Mucosa of stomach (tissue), 1 donor: ENCODE measurements around the gene NLRC5.
A peak's percentile ranks its signal among the peaks of the same experiment; 100 is the strongest.
"Not testable (repeated sequence)": the region's sequence is repeated elsewhere in the genome, so short reads cannot be mapped to it uniquely, and the experiment has no call there.

ENCODE experiments used
- H3K27me3 ChIP-seq: one replicate; pipeline ENCODE4 v1.7.0; 2013; ENCODE audit warnings: mild to moderate bottlenecking, low read length; ENCODE audit not compliant: control insufficient read depth, insufficient read depth
- H3K36me3 ChIP-seq: one replicate; pipeline ENCODE4 v1.7.0; 2013; ENCODE audit warnings: low read length; ENCODE audit not compliant: control insufficient read depth, insufficient read depth
- H3K4me1 ChIP-seq: one replicate; pipeline ENCODE4 v1.7.0; 2013; ENCODE audit warnings: mild to moderate bottlenecking, low read length; ENCODE audit not compliant: control insufficient read depth, insufficient read depth
- H3K4me3 ChIP-seq: one replicate; pipeline ENCODE4 v1.7.0; 2013; ENCODE audit warnings: low read length
- H3K9ac ChIP-seq: one replicate; pipeline ENCODE4 v1.7.0; 2013; ENCODE audit warnings: mild to moderate bottlenecking, low read length, moderate library complexity
- H3K9me3 ChIP-seq: one replicate; pipeline ENCODE4 v1.7.0; 2013; ENCODE audit warnings: mild to moderate bottlenecking, low read length, moderate library complexity; ENCODE audit not compliant: control insufficient read depth
- donor health status: Pancreatic carcinoma.

Gene NLRC5

DNA sequence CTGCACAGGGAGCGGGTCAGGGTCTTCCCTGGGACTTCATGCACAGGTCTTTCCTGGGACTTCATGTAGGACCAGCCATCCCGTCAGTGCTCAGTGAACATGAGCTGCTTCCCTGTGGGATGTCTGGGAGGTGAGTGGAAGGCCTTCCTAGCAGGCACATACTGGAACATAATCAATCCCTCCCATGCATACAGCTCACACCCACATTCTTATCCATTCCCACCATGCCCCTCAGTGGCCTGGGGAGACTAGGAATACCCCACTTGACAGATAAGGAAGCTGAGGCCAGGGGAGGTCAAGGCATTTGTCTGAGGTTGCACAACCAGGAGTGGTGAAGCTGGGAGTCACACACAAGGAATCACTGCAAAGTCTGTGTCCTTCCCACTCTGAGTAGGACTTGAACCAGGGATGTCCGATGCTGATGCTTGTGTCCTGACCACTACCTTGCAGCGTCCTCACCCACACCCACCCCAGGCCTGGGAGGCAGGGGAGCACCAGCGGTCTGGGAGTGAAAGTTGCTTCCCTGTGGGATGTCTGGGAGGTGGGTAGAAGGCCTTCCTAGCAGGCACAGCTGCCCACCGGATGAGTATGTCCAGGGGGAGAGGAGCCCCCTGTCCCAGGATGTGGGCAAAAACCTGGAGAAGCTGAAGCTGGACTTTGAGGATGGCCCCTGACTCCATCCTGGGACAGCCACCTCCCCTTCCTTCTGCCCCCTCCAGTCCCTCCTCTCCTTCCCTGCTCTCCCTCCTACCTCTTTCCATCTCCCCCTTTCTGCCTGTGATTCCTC lies 1.0 kb upstream of the NLRC5 start:
- H3K36me3 ChIP-seq = no peaks in the 10 kb centered on the region
- H3K9me3 ChIP-seq = no peaks in the 10 kb centered on the region
- peak overlapping the region; percentile 73 for H3K9ac ChIP-seq
- H3K27me3 ChIP-seq = no peaks in the 10 kb centered on the region
- H3K4me1 ChIP-seq = peaks cover 49% of the 10 kb centered on the region
- peak overlapping the region; percentile 40 for H3K4me3 ChIP-seq

- H3K36me3 ChIP-seq = no peaks in the 10 kb centered on the region
- H3K27me3 ChIP-seq = no peaks in the 10 kb centered on the region
- peak overlapping the region; percentile 40 for H3K4me3 ChIP-seq
- peaks cover 32% of the 10 kb centered on the region for H3K4me1 ChIP-seq
- no peaks in the 10 kb centered on the region for H3K9me3 ChIP-seq
- H3K9ac ChIP-seq = peak overlapping the region; percentile 73
These were observed 631 bp downstream of the NLRC5 start for GRCh38 chr16:56989988-56990387.

DNA sequence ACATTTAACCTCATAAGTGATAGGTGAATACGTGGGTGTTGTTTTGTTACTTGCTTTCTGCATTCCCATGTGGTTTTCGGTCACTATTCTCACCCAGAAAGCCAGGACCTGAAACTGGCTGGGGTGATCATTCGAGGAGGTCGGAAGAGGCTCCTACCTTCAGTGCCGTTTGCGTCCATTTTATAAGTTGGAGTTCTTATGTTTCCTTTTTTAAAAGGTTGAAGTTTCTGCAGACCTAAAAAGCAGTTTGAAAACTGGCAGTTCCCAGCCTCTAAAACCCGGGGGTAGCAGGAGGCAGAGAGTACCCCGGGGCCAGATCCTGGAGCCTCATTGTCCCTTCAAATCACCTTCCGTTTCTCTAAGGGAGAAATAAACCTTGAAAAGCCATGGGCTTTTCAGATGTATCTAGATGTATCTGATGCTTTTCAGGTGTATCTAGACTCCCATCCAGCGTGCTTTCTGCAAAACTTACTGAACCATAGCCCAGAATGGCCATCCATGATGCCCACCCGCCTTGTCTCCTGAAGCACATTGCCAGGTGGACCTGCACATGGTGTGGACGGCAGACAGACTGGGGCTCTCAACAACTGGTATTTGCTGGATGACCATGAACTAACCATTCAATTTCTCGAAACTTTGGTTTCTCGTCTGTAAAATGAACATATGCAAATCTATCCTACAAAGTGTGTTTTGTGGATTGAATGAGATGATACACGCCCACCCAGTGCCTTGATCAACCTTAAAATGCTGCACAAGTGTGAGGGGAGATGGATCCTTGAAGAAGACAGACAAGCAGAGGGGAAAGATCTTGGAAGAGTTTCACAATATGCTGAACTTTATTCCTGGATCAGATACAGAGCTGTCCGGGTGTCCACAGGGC lies 1.3 kb downstream of the NLRC5 start:
- peaks cover 26% of the 10 kb centered on the region for H3K4me1 ChIP-seq
- H3K9me3 ChIP-seq = no peaks in the 10 kb centered on the region
- peak overlapping the region; percentile 40 for H3K4me3 ChIP-seq
- peak overlapping the region; percentile 73 for H3K9ac ChIP-seq
- no peaks in the 10 kb centered on the region for H3K36me3 ChIP-seq
- no peaks in the 10 kb centered on the region for H3K27me3 ChIP-seq

DNA sequence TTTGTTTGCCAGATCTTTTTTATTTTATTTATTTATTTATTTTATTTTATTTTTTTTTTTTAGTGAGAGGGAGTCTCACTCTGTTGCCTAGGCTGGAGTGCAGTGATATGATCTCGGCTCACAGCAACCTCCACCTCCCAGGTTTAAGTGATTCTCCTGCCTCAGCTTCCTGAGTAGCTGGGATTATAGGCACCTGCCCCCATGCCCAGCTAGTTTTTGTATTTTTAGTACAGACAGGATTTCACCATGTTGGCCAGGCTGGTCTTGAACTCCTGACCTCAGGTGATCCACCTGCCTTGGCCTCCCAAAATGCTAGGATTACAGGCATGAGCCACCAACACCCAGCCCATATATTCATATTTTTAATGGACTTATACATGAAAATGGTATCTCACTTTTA lies 3.1 kb downstream of the NLRC5 start:
- H3K9ac ChIP-seq = not testable (repeated sequence)

GRCh38 chr16:56993204-56993603 lies 3.8 kb downstream of the NLRC5 start:
- H3K36me3 ChIP-seq = no peaks in the 10 kb centered on the region
- H3K27me3 ChIP-seq = no peaks in the 10 kb centered on the region
- H3K9ac ChIP-seq = no peak overlapping the region
- no peak overlapping the region for H3K4me3 ChIP-seq
- H3K9me3 ChIP-seq = no peaks in the 10 kb centered on the region
- peaks cover 17% of the 10 kb centered on the region for H3K4me1 ChIP-seq

More for the DNA sequence above, 3.1 kb downstream of the NLRC5 start:
- H3K9me3 ChIP-seq, H3K4me3 ChIP-seq, H3K36me3 ChIP-seq, H3K27me3 ChIP-seq: not testable (repeated sequence)
- H3K4me1 ChIP-seq = peaks cover 20% of the 10 kb centered on the region

DNA sequence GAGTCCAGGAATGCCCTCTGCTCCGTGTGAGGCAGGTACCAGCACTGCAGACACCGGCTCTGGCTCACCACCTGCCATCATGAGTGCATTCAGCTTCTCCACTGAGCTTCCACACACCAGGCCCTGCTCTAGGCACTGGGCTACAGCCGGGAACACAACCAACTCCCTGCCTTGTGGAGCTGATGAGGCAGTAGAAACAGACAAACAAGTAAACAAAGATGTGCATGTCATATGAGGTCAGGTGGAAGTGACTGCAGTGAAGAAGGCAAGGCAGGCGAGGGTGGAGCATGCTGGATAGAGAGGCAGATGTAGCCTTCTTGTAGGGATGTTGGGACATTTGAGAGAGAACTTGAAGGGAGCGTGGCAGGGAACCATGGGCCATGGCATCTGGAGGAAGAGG lies 5.0 kb downstream of the NLRC5 start:
- H3K27me3 ChIP-seq = no peaks in the 10 kb centered on the region
- H3K4me1 ChIP-seq = peaks cover 10% of the 10 kb centered on the region
- H3K36me3 ChIP-seq = no peaks in the 10 kb centered on the region
- no peak overlapping the region for H3K4me3 ChIP-seq
- H3K9ac ChIP-seq = no peak overlapping the region
- H3K9me3 ChIP-seq = no peaks in the 10 kb centered on the region

DNA sequence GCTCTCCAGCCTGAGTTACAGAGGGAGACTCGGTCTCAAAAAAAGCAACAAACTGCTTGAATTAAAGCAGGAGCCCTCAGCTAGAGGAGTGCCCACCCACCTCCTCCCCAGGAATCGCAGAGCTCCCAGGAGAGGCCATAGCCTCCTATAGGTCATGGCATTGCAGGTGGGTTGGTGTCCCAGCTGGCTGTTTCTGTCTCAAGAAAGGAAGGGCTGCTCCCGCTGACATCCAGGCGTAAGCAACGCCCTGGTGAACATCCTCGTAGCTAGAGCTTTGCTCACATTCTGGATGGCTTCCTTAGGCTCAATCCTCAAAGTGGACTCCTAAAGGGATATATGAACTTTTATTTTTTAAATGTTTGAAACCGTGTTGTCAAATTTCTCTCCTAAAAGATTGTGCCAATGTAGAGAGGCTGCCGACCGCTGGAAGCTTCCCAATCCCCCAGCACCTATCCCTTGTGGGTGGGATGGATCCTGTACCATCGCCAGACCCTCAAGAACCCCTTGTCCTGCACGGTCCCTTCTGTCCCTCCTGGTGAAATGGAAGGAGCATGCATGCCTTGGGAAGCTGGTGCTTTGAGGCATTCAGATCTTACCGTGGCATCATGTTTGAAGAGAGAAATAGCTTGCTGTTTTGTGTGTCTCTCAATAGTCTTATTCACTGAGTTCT lies 5.9 kb downstream of the NLRC5 start:
- Histone ChIP-seq H3K9ac (no peak overlapping the region), H3K4me3 (no peak overlapping the region), H3K36me3 (no peaks in the 10 kb centered on the region), H3K27me3 (no peaks in the 10 kb centered on the region), H3K4me1 (peaks cover 19% of the 10 kb centered on the region), H3K9me3 (no peaks in the 10 kb centered on the region)

DNA sequence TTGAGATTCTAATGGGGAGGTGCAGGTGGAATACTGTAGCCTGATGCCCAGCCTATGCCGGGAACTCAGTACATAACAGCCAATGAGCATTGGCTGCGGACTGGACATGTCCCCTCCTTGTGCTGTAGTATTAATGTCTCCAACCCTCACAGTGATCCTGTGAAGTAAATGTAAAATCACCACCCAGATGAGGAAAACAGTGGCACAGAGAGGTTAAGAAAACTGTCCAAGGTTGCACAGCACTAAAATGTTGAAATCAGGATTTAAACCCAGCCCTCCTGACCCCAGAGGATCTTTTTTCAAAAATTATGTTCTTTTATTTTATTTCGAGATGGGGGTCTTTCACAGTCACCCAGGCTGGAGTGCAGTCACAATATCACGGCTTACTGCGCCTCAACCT lies 7.9 kb downstream of the NLRC5 start:
- H3K4me1 ChIP-seq = peaks cover 14% of the 10 kb centered on the region
- no peak overlapping the region for H3K9ac ChIP-seq

DNA sequence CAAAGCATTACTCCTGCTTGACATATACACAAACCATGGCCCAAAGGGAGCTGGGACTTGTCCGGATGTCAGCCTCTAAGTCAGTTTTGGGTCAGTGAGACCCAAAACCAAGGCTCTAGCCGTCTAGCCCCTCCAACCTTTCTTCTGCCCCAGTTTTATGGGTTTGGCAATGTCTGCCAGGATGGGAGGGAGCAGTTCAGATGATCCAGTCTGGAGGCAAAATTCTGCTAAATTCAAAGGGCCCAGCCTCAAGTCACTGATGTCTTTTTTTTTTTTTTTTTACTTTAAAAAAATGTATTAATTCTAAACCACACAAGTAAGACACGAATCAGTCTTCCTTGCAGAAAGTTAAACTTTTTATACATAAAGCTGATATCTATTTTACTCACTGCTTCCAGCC lies 8.6 kb downstream of the NLRC5 start:
- Histone ChIP-seq H3K4me3 (no peak overlapping the region), H3K27me3 (no peaks in the 10 kb centered on the region), H3K36me3 (no peaks in the 10 kb centered on the region), H3K9ac (no peak overlapping the region), H3K4me1 (peaks cover 14% of the 10 kb centered on the region), H3K9me3 (no peaks in the 10 kb centered on the region)

More for the DNA sequence above, 7.9 kb downstream of the NLRC5 start:
- Histone ChIP-seq H3K4me3 (no peak overlapping the region), H3K36me3 (no peaks in the 10 kb centered on the region), H3K27me3 (no peaks in the 10 kb centered on the region), H3K9me3 (no peaks in the 10 kb centered on the region)

- Histone ChIP-seq H3K36me3 (no peaks in the 10 kb centered on the region), H3K9me3 (no peaks in the 10 kb centered on the region), H3K4me3 (no peak overlapping the region), H3K4me1 (peaks cover 14% of the 10 kb centered on the region), H3K9ac (no peak overlapping the region), H3K27me3 (no peaks in the 10 kb centered on the region)
These were observed 9.0 kb downstream of the NLRC5 start for GRCh38 chr16:56998352-56998751.

GRCh38 chr16:56998861-56999260 lies 9.5 kb downstream of the NLRC5 start:
- peaks cover 14% of the 10 kb centered on the region for H3K4me1 ChIP-seq
- no peaks in the 10 kb centered on the region for H3K27me3 ChIP-seq
- H3K9me3 ChIP-seq = no peaks in the 10 kb centered on the region
- H3K4me3 ChIP-seq = no peak overlapping the region
- no peaks in the 10 kb centered on the region for H3K36me3 ChIP-seq
- no peak overlapping the region for H3K9ac ChIP-seq
